ENCODE measurements around the gene RXRB. TPM values are rescaled to one million over a fixed set of nuclear protein-coding genes. Genes with fewer than 3 reads are reported as not detected.

Gene RXRB
- total RNA-seq, 2 experiments from 2014 or later: 42.9 to 45.0 TPM

DNA sequence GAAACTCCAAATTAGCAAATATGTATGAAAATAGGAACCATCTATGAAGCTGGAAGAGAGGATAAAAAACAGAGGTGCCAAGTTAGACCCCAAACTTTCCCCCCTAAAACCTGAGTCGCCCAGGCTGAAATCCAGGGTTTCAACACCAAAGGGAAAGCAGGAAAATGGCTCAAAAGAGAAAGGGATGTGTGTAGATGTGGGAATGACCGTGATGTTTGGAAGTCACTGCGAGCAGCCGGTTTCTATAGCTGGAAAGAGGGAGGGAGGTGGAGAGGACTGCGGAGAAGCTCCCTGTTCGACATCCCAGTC lies 12.3 kb upstream of the RXRB start:
- Mint-ChIP-seq H3K4me3 (peak overlapping the region; percentile 80), H3K27me3 (peaks cover 41% of the 10 kb centered on the region), H3K9me3 (no peaks in the 10 kb centered on the region), H3K36me3 (ENCODE audit: low read depth) (peaks cover 50% of the 10 kb centered on the region), H3K27ac (peak overlapping the region; percentile 58), H3K4me1 (ENCODE audit: low read depth) (peaks cover 40% of the 10 kb centered on the region)
- Histone ChIP-seq H3K36me3 (ENCODE audit: insufficient read depth, low read length) (peaks cover 19% of the 10 kb centered on the region), H3K4me3 (ENCODE audit: low read length) (peak overlapping the region; percentile 42), H3K4me1 (ENCODE audit: insufficient read depth, low read length) (peaks cover 34% of the 10 kb centered on the region), H3K27ac (ENCODE audit: low read depth in 1 of 2, low read length in 2 of 2) (no peak overlapping the region), H3K9me3 (ENCODE audit: control insufficient read depth in 1 of 2, insufficient read depth in 1 of 2, low read length in 2 of 2) (no peaks in the 10 kb centered on the region), H3K27me3 (ENCODE audit: control insufficient read depth in 1 of 2, insufficient read depth in 2 of 2, low read length in 2 of 2) (peaks cover 0 to 14% of the 10 kb centered on the region in 2 experiments)
- TF ChIP-seq, protein P1, sequence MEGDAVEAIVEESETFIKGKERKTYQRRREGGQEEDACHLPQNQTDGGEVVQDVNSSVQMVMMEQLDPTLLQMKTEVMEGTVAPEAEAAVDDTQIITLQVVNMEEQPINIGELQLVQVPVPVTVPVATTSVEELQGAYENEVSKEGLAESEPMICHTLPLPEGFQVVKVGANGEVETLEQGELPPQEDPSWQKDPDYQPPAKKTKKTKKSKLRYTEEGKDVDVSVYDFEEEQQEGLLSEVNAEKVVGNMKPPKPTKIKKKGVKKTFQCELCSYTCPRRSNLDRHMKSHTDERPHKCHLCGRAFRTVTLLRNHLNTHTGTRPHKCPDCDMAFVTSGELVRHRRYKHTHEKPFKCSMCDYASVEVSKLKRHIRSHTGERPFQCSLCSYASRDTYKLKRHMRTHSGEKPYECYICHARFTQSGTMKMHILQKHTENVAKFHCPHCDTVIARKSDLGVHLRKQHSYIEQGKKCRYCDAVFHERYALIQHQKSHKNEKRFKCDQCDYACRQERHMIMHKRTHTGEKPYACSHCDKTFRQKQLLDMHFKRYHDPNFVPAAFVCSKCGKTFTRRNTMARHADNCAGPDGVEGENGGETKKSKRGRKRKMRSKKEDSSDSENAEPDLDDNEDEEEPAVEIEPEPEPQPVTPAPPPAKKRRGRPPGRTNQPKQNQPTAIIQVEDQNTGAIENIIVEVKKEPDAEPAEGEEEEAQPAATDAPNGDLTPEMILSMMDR (IDR thresholded peaks at IDR 0.05): no peak
- ATAC-seq (ENCODE audit: poor library complexity) (no peak), DNase-seq (no peak)
- intact Hi-C loops (cut with DNase I, micrococcal nuclease): no loop called here
- ChIA-PET POLR2A (no interaction called here), CTCF (no interaction called here)

DNA sequence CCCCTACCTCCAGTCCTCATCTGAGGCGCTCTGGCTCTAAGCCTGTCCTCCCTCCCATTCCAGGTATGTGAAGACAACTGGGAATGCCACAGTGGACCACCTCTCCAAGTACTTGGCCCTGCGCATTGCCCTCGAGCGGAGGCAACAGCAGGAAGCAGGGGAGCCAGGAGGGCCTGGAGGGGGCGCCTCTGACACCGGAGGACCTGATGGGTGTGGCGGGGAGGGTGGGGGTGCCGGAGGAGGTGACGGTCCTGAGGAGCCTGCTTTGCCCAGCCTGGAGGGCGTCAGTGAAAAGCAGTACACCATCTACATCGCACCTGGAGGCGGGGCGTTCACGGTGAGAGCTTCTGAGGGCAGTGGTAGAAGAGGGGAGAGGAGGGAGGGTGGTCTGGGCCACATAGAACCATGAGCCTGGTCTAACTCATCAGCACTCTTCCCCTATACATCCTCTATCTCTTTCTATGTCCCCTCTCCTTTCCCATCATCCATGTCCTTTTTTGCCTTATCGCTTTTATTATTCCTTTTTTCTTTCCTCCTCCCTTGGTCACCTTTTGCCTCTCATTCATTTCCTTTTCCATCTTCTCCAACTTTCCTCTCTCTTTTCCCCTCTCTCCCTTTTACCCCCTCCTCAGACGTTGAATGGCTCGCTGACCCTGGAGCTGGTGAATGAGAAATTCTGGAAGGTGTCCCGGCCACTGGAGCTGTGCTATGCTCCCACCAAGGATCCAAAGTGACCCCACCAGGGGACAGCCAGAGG lies 11.4 kb upstream of the RXRB start:
- Histone ChIP-seq H3K4me1 (ENCODE audit: insufficient read depth, low read length) (peaks cover 41% of the 10 kb centered on the region), H3K9me3 (ENCODE audit: control insufficient read depth in 1 of 2, insufficient read depth in 1 of 2, low read length in 2 of 2) (no peaks in the 10 kb centered on the region), H3K36me3 (ENCODE audit: insufficient read depth, low read length) (peaks cover 19% of the 10 kb centered on the region), H3K27me3 (ENCODE audit: control insufficient read depth in 1 of 2, insufficient read depth in 2 of 2, low read length in 2 of 2) (peaks cover 0 to 14% of the 10 kb centered on the region in 2 experiments), H3K4me3 (ENCODE audit: low read length) (no peak overlapping the region), H3K27ac (ENCODE audit: low read depth in 1 of 2, low read length in 2 of 2) (no peak overlapping the region)
- ATAC-seq (ENCODE audit: poor library complexity) (no peak), DNase-seq (no peak)
- peaks cover 50% of the 10 kb centered on the region for H3K36me3 Mint-ChIP-seq (ENCODE audit: low read depth)
- POLR2A ChIA-PET: no interaction called here
- H3K9me3 Mint-ChIP-seq: no peaks in the 10 kb centered on the region
- H3K4me3 Mint-ChIP-seq: peak overlapping the region; percentile 80
- H3K27me3 Mint-ChIP-seq: peaks cover 33% of the 10 kb centered on the region
- TF ChIP-seq, protein P1 (IDR thresholded peaks at IDR 0.05): no peak
- CTCF ChIA-PET: interaction anchor here (1.5 kb wide), 1 partner anchor 15 kb away, joined by 3 read pairs; no protein-coding TSS in a partner anchor
- intact Hi-C loops (cut with DNase I, micrococcal nuclease): no loop called here
- peaks cover 40% of the 10 kb centered on the region for H3K4me1 Mint-ChIP-seq (ENCODE audit: low read depth)
- peak overlapping the region; percentile 58 for H3K27ac Mint-ChIP-seq

DNA sequence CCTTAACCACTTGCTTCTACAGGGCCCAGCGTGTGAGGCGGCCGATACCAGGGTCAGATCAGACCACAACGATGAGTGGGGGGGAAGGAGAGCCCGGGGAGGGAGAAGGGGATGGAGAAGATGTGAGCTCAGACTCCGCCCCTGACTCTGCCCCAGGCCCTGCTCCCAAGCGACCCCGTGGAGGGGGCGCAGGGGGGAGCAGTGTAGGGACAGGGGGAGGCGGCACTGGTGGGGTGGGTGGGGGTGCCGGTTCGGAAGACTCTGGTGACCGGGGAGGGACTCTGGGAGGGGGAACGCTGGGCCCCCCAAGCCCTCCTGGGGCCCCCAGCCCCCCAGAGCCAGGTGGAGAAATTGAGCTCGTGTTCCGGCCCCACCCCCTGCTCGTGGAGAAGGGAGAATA lies 10.7 kb upstream of the RXRB start:
- ChIA-PET POLR2A (no interaction called here), CTCF (interaction anchor here (1.5 kb wide), 1 partner anchor 14 kb away, joined by 3 read pairs; no protein-coding TSS in a partner anchor)
- Histone ChIP-seq H3K4me1 (ENCODE audit: insufficient read depth, low read length) (peaks cover 41% of the 10 kb centered on the region), H3K4me3 (ENCODE audit: low read length) (no peak overlapping the region), H3K27me3 (ENCODE audit: control insufficient read depth in 1 of 2, insufficient read depth in 2 of 2, low read length in 2 of 2) (peaks cover 0 to 14% of the 10 kb centered on the region in 2 experiments), H3K36me3 (ENCODE audit: insufficient read depth, low read length) (peaks cover 19% of the 10 kb centered on the region), H3K27ac (ENCODE audit: low read depth in 1 of 2, low read length in 2 of 2) (no peak overlapping the region), H3K9me3 (ENCODE audit: control insufficient read depth in 1 of 2, insufficient read depth in 1 of 2, low read length in 2 of 2) (no peaks in the 10 kb centered on the region)
- no peak overlapping the region for H3K4me3 Mint-ChIP-seq
- intact Hi-C loops (cut with DNase I, micrococcal nuclease): no loop called here
- H3K36me3 Mint-ChIP-seq (ENCODE audit: low read depth): peaks cover 50% of the 10 kb centered on the region
- peaks cover 33% of the 10 kb centered on the region for H3K27me3 Mint-ChIP-seq
- DNase-seq (no peak), ATAC-seq (ENCODE audit: poor library complexity) (no peak)
- TF ChIP-seq, protein P1 (IDR thresholded peaks at IDR 0.05): no peak
- no peaks in the 10 kb centered on the region for H3K9me3 Mint-ChIP-seq
- H3K27ac Mint-ChIP-seq: no peak overlapping the region
- H3K4me1 Mint-ChIP-seq (ENCODE audit: low read depth): peaks cover 42% of the 10 kb centered on the region
